ENCODE measurements around the gene ZBTB21. TPM values are rescaled to one million over a fixed set of nuclear protein-coding genes. Genes with fewer than 3 reads are reported as not detected.

ZBTB21 gene
- polyA plus RNA-seq, 2 of the 4 experiments (the other 2 are of a cell fraction), result 5.4 to 13.1 TPM

DNA sequence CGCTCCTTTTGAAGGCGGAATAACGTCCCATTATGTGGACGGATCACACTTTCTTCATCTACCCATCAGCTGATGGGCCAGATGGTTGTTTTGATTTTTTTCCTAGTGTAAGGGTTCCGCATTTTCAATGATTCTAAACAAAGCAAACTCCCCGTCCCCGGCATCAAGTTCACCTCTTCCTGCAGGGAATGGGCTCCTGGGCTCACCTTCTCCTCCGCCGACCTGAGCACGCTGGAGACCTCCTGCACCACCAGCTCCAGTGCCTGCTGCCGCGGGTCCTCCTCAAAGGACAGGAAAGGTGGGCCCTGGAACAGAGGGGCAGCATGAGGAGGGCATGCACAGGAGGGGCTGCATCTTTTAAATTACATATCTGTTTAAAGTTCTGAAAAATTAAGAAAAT lies 68.2 kb downstream of the ZBTB21 start:
- no peak overlapping the region for H3K4me3 ChIP-seq
- H3K4me1 ChIP-seq, result no peaks in the 10 kb centered on the region
- FAIRE-seq (no peak), DNase-seq (ENCODE audit: low read depth in 1 of 2, low spot score in 1 of 2) (no peak), ATAC-seq (no peak)
- no peaks in the 10 kb centered on the region for H3K9me3 ChIP-seq
- ChIA-PET POLR2A (no interaction called here), CTCF (interaction anchor here (1.6 kb wide), 1 partner anchor 125 kb away, joined by 3 read pairs; no protein-coding TSS in a partner anchor)
- H3K4me2 ChIP-seq, result no peak overlapping the region
- TF ChIP-seq HES2 (IDR thresholded peaks at IDR 0.05) (no peak), ZNF302 (CRISPR knock-in tag; IDR thresholded peaks at IDR 0.05) (no peak), ZC3H11A (IDR thresholded peaks at IDR 0.05) (no peak), POLR2A (IDR thresholded peaks at IDR 0.05; ENCODE audit: low read length) (no peak), RNF2 (IDR thresholded peaks at IDR 0.05; ENCODE audit: borderline replicate concordance, low read depth) (no peak), NFE2L2 (conservative IDR thresholded peaks at IDR 0.05; ENCODE audit: low read length) (no peak), ESRRA (IDR thresholded peaks at IDR 0.05; ENCODE audit: borderline replicate concordance, low read length) (no peak), MAFK (IDR thresholded peaks at IDR 0.05; ENCODE audit: partially characterized antibody) (no peak)
- 97% methylated on average over 11 of the region's 12 CpGs for WGBS (ENCODE audit: missing lambda C conversion rate)
- no peak overlapping the region for H3K27ac ChIP-seq

GRCh38 chr21:41940431-41940830 lies 69.7 kb downstream of the ZBTB21 start:
- 88% methylated on average over 3 of the region's 3 CpGs for WGBS (ENCODE audit: missing lambda C conversion rate)

GRCh38 chr21:41939391-41939790 lies 70.8 kb downstream of the ZBTB21 start:
- H3K27ac ChIP-seq, result no peak overlapping the region
- ATAC-seq (no peak), DNase-seq (ENCODE audit: low read depth in 1 of 2, low spot score in 1 of 2) (no peak), FAIRE-seq (no peak)
- WGBS (ENCODE audit: missing lambda C conversion rate), result 91% methylated on average over 6 of the region's 8 CpGs
- H3K4me2 ChIP-seq, result no peak overlapping the region
- TF ChIP-seq EHF (CRISPR knock-in tag; IDR thresholded peaks at IDR 0.05), result no peak
- TF ChIP-seq, protein P1, sequence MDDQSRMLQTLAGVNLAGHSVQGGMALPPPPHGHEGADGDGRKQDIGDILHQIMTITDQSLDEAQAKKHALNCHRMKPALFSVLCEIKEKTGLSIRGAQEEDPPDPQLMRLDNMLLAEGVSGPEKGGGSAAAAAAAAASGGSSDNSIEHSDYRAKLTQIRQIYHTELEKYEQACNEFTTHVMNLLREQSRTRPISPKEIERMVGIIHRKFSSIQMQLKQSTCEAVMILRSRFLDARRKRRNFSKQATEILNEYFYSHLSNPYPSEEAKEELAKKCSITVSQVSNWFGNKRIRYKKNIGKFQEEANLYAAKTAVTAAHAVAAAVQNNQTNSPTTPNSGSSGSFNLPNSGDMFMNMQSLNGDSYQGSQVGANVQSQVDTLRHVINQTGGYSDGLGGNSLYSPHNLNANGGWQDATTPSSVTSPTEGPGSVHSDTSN (IDR thresholded peaks at IDR 0.05), result no peak
- TF ChIP-seq MAX (IDR thresholded peaks at IDR 0.05), result no peak
- TF ChIP-seq CHD4 (IDR thresholded peaks at IDR 0.05; ENCODE audit: borderline replicate concordance), result no peak
- no peaks in the 10 kb centered on the region for H3K4me1 ChIP-seq
- H3K9me3 ChIP-seq, result no peaks in the 10 kb centered on the region
- POLR2A ChIA-PET, result no interaction called here
- CTCF ChIA-PET, result no interaction called here
- no peak overlapping the region for H3K4me3 ChIP-seq

More at GRCh38 chr21:41940431-41940830, 69.7 kb downstream of the ZBTB21 start:
- Histone ChIP-seq H3K9me3 (no peaks in the 10 kb centered on the region), H3K27ac (no peak overlapping the region), H3K4me2 (no peak overlapping the region), H3K4me1 (no peaks in the 10 kb centered on the region), H3K4me3 (no peak overlapping the region)
- no peak for FAIRE-seq
- no peak for ATAC-seq
- DNase-seq (ENCODE audit: low read depth in 1 of 2, low spot score in 1 of 2), result no peak
- CTCF ChIA-PET, result no interaction called here
- POLR2A ChIA-PET, result no interaction called here
- TF ChIP-seq PHF8 (IDR thresholded peaks at IDR 0.05; ENCODE audit: borderline replicate concordance, low read depth) (no peak), RCOR1 (IDR thresholded peaks at IDR 0.05; ENCODE audit: low read depth, low read length) (no peak), FOSL2 (IDR thresholded peaks at IDR 0.05) (no peak), FOSL2 (CRISPR knock-in tag; IDR thresholded peaks at IDR 0.05) (no peak), EP300 (IDR thresholded peaks at IDR 0.05) (no peak), MAZ (IDR thresholded peaks at IDR 0.05; ENCODE audit: borderline replicate concordance, low read depth, low read length) (no peak), RARB (CRISPR knock-in tag; IDR thresholded peaks at IDR 0.05) (no peak), FOSB (CRISPR knock-in tag; IDR thresholded peaks at IDR 0.05) (no peak), CBX2 (IDR thresholded peaks at IDR 0.05; ENCODE audit: borderline replicate concordance, low read depth) (no peak), ESRRA (IDR thresholded peaks at IDR 0.05; ENCODE audit: borderline replicate concordance, low read length) (no peak), USF2 (IDR thresholded peaks at IDR 0.05) (no peak), POLR2AphosphoS2 (conservative IDR thresholded peaks at IDR 0.05; ENCODE audit: low read length) (no peak), NFE2L2 (conservative IDR thresholded peaks at IDR 0.05; ENCODE audit: low read length) (no peak), EHF (CRISPR knock-in tag; IDR thresholded peaks at IDR 0.05) (no peak), BHLHE40 (IDR thresholded peaks at IDR 0.05; ENCODE audit: low read depth, low read length) (no peak), GATA3 (IDR thresholded peaks at IDR 0.05; ENCODE audit: borderline replicate concordance) (no peak), CBX8 (IDR thresholded peaks at IDR 0.05) (no peak), JUNB (IDR thresholded peaks at IDR 0.05) (no peak), SREBF2 (IDR thresholded peaks at IDR 0.05) (no peak)
- TF ChIP-seq, protein P2, sequence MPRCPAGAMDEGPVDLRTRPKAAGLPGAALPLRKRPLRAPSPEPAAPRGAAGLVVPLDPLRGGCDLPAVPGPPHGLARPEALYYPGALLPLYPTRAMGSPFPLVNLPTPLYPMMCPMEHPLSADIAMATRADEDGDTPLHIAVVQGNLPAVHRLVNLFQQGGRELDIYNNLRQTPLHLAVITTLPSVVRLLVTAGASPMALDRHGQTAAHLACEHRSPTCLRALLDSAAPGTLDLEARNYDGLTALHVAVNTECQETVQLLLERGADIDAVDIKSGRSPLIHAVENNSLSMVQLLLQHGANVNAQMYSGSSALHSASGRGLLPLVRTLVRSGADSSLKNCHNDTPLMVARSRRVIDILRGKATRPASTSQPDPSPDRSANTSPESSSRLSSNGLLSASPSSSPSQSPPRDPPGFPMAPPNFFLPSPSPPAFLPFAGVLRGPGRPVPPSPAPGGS (IDR thresholded peaks at IDR 0.05), result no peak
- TF ChIP-seq, protein P3, sequence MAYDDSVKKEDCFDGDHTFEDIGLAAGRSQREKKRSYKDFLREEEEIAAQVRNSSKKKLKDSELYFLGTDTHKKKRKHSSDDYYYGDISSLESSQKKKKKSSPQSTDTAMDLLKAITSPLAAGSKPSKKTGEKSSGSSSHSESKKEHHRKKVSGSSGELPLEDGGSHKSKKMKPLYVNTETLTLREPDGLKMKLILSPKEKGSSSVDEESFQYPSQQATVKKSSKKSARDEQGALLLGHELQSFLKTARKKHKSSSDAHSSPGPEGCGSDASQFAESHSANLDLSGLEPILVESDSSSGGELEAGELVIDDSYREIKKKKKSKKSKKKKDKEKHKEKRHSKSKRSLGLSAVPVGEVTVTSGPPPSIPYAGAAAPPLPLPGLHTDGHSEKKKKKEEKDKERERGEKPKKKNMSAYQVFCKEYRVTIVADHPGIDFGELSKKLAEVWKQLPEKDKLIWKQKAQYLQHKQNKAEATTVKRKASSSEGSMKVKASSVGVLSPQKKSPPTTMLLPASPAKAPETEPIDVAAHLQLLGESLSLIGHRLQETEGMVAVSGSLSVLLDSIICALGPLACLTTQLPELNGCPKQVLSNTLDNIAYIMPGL (CRISPR knock-in tag; IDR thresholded peaks at IDR 0.05; ENCODE audit: borderline replicate concordance), result no peak

Data from A549 (cell line).